Measurements from ENCODE around the gene RAB29.

GRCh38 chr1:205809469-205809868 is 34.2 kb upstream of the RAB29 start:
- TF ChIP-seq ZNF629 (tag by site-specific recombination; IDR thresholded peaks at IDR 0.05): no peak
- TF ChIP-seq CTCF (tag by site-specific recombination; IDR thresholded peaks at IDR 0.05): no peak
- TF ChIP-seq ZNF785 (tag by site-specific recombination; IDR thresholded peaks at IDR 0.05): no peak
- TF ChIP-seq PATZ1 (tag by site-specific recombination; IDR thresholded peaks at IDR 0.05): no peak
- TF ChIP-seq SCRT1 (tag by site-specific recombination; IDR thresholded peaks at IDR 0.05; ENCODE audit: borderline replicate concordance): no peak

Data from HEK293 (cell line).